Measurements from ENCODE around the gene ZBTB46.

The ZBTB46 gene

DNA sequence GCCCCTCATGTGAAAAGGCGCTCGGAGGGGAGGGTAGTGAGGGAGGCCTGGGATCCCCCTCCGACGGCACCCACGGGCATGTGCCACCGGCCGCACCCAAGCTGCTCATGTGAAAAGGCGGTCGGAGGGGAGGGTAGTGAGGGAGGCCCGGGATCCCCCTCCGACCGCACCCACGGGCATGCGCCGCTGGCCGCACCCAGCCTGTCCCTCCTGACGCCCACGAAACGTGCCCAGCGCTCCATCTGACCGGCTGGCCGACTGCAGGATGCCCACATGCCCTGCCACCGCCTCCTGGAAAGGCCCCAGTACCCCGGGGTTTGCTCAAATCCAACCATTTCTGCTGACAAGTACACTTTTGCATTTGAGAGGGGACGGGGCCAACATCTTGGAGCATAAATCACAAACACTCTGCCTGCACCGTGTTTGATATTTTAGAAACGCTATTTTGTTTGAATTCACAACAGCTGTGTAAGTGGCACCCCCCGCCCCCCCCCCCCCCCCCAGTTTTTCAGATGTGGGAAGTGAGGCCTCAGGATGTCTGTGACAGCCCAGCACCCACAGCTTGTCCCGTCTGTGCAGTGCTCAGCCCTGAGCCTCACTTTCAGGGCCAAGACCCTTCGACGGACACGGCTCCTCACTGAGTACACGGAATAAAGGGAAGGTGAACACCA is 57.4 kb downstream of the ZBTB46 start:
- Histone ChIP-seq H3K9me3 (ENCODE audit: insufficient read depth, low read length, severe bottlenecking) (no peaks in the 10 kb centered on the region), H3K27ac (ENCODE audit: low read length) (no peak overlapping the region), H4K20me1 (ENCODE audit: insufficient read depth, low read length) (no peaks in the 10 kb centered on the region), H3K27me3 (ENCODE audit: insufficient read depth, low read length, poor library complexity) (no peaks in the 10 kb centered on the region), H2AFZ (ENCODE audit: low read depth, low read length) (no peak overlapping the region), H3K36me3 (ENCODE audit: insufficient read depth, low read length) (no peaks in the 10 kb centered on the region), H3K4me2 (ENCODE audit: insufficient read depth, low read length) (no peak overlapping the region), H3K4me1 (ENCODE audit: insufficient read depth, low read length) (no peaks in the 10 kb centered on the region), H3K79me2 (ENCODE audit: insufficient read depth, low read length) (no peaks in the 10 kb centered on the region), H3K9ac (ENCODE audit: low read depth, low read length) (no peak overlapping the region), H3K4me3 (ENCODE audit: low read depth in 1 of 2, low read length in 2 of 2) (no peak overlapping the region)
- TF ChIP-seq, protein P1, sequence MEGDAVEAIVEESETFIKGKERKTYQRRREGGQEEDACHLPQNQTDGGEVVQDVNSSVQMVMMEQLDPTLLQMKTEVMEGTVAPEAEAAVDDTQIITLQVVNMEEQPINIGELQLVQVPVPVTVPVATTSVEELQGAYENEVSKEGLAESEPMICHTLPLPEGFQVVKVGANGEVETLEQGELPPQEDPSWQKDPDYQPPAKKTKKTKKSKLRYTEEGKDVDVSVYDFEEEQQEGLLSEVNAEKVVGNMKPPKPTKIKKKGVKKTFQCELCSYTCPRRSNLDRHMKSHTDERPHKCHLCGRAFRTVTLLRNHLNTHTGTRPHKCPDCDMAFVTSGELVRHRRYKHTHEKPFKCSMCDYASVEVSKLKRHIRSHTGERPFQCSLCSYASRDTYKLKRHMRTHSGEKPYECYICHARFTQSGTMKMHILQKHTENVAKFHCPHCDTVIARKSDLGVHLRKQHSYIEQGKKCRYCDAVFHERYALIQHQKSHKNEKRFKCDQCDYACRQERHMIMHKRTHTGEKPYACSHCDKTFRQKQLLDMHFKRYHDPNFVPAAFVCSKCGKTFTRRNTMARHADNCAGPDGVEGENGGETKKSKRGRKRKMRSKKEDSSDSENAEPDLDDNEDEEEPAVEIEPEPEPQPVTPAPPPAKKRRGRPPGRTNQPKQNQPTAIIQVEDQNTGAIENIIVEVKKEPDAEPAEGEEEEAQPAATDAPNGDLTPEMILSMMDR (IDR thresholded peaks at IDR 0.05; ENCODE audit: borderline replicate concordance, extremely low read depth, low read length, poor library complexity, severe bottlenecking): no peak
- TF ChIP-seq EZH2 (IDR thresholded peaks at IDR 0.05; ENCODE audit: borderline replicate concordance, low read depth, low read length, severe bottlenecking): no peak
- DNase-seq: no peak
- no peak for ATAC-seq (ENCODE audit: insufficient read depth, low read depth)

DNA sequence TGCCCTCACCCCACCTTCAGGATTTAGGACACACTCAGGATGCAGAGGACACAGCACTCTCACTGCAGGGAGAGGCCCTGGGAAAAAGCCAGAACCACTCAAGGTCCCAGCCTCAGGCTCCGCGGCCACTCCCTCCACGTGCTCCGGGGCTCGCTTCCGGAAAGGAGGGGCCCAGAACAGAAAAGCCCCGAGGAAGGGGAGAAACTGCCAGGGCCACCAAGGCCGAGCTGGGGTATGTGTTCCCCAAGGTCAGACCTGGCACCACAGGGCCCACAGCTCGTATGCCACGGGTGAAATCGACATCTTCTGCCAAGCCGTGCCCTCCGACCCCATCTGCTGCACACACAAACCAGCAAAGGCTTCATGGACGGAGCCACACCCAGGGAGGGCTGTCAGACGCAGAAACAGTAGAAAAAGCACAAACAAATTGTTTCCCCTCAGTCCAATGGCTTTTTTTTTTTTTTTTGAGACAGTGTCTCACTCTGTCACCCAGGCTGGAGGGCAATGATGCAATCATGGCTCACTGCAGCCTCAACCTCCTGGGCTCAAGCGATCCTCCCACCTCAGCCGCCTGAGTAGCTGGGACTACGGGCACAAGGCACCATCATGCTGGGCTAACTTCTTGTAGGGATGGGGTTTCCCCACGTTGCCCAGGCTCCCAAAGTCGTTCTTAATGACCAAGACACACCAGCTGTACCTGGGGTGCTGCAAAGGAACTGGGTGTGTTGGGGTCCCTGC is 58.1 kb downstream of the ZBTB46 start:
- no peaks in the 10 kb centered on the region for H3K79me2 ChIP-seq (ENCODE audit: insufficient read depth, low read length)
- H3K4me3 ChIP-seq (ENCODE audit: low read depth in 1 of 2, low read length in 2 of 2): no peak overlapping the region
- no peak overlapping the region for H3K9ac ChIP-seq (ENCODE audit: low read depth, low read length)
- no peaks in the 10 kb centered on the region for H3K36me3 ChIP-seq (ENCODE audit: insufficient read depth, low read length)
- H3K4me2 ChIP-seq (ENCODE audit: insufficient read depth, low read length): no peak overlapping the region
- no peak for TF ChIP-seq EZH2 (IDR thresholded peaks at IDR 0.05; ENCODE audit: borderline replicate concordance, low read depth, low read length, severe bottlenecking)
- TF ChIP-seq, protein P1 (IDR thresholded peaks at IDR 0.05; ENCODE audit: borderline replicate concordance, extremely low read depth, low read length, poor library complexity, severe bottlenecking): no peak
- ATAC-seq (ENCODE audit: insufficient read depth, low read depth): no peak
- H3K27me3 ChIP-seq (ENCODE audit: insufficient read depth, low read length, poor library complexity): no peaks in the 10 kb centered on the region
- no peaks in the 10 kb centered on the region for H4K20me1 ChIP-seq (ENCODE audit: insufficient read depth, low read length)
- H2AFZ ChIP-seq (ENCODE audit: low read depth, low read length): no peak overlapping the region
- no peaks in the 10 kb centered on the region for H3K9me3 ChIP-seq (ENCODE audit: insufficient read depth, low read length, severe bottlenecking)
- DNase-seq: no peak
- H3K4me1 ChIP-seq (ENCODE audit: insufficient read depth, low read length): no peaks in the 10 kb centered on the region
- no peak overlapping the region for H3K27ac ChIP-seq (ENCODE audit: low read length)

DNA sequence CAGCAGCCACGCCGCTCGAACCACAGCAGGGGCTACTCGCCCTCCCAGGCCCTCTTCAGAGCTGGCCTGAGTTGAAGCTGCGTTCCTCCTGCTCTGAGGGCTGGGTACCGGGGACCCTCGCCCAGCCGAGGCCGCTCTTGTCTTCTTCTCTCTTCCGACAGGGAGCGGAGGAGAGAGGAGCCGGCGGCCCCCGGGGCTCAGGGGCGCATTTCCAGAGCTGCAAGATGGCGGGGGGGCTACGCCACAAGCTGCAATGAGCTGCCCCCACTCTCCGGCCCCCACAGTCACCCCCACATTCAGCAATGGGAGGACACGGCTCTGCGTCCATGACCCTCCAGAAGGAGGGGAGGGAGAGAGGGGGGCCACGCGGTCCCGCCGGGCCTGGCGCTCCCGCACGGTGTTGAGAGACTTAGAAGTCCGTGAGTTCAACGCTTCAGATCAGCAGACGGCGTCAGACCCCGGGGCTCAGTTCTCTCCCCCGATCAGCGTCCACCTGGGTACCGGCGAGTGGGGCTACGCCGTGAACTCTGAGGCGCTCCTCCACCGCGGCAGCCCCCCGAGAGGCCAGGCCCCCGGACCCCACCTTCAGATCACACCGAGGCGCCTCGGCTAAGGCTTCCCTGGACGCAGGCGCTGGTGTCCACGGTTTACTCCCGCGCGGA is 59.9 kb downstream of the ZBTB46 start:
- H3K9ac ChIP-seq (ENCODE audit: low read depth, low read length): no peak overlapping the region
- H3K4me3 ChIP-seq (ENCODE audit: low read depth in 1 of 2, low read length in 2 of 2): no peak overlapping the region
- no peak for DNase-seq
- no peak overlapping the region for H2AFZ ChIP-seq (ENCODE audit: low read depth, low read length)
- H3K4me2 ChIP-seq (ENCODE audit: insufficient read depth, low read length): no peak overlapping the region
- no peaks in the 10 kb centered on the region for H3K9me3 ChIP-seq (ENCODE audit: insufficient read depth, low read length, severe bottlenecking)
- no peaks in the 10 kb centered on the region for H4K20me1 ChIP-seq (ENCODE audit: insufficient read depth, low read length)
- no peaks in the 10 kb centered on the region for H3K4me1 ChIP-seq (ENCODE audit: insufficient read depth, low read length)
- TF ChIP-seq, protein P1 (IDR thresholded peaks at IDR 0.05; ENCODE audit: borderline replicate concordance, extremely low read depth, low read length, poor library complexity, severe bottlenecking): no peak
- no peak for TF ChIP-seq EZH2 (IDR thresholded peaks at IDR 0.05; ENCODE audit: borderline replicate concordance, low read depth, low read length, severe bottlenecking)
- ATAC-seq (ENCODE audit: insufficient read depth, low read depth): no peak
- H3K36me3 ChIP-seq (ENCODE audit: insufficient read depth, low read length): no peaks in the 10 kb centered on the region
- no peak overlapping the region for H3K27ac ChIP-seq (ENCODE audit: low read length)
- no peaks in the 10 kb centered on the region for H3K27me3 ChIP-seq (ENCODE audit: insufficient read depth, low read length, poor library complexity)
- no peaks in the 10 kb centered on the region for H3K79me2 ChIP-seq (ENCODE audit: insufficient read depth, low read length)

All from DND-41 (cell line).